Upper lobe of left lung (tissue), 4 donors: Measurements from ENCODE around the gene CD274.

Source experiments
- EP300 ChIP-seq, 4 donors: sonication (generic); formaldehyde crosslinking; IDR thresholded peaks; one replicate each; pipeline ENCODE4 v1.5.1; 2017; ENCODE audit warnings: antibody characterized with exemption in 4 of 4, control low read depth in 2 of 4
- POLR2A ChIP-seq, 4 donors: fragments of 450-650 bp; IDR thresholded peaks; one replicate each; pipeline ENCODE4 v1.5.1; 2016 to 2017; ENCODE audit warnings: antibody characterized with exemption in 4 of 4, mild to moderate bottlenecking in 2 of 4
- TF ChIP-seq, protein P1 (sequence below), 6 experiments: fragments of 450-650 bp in 4 of 6; fragments of 200-600 bp in 2 of 6; sonication (generic) in 2 of 6; IDR thresholded peaks; one replicate each; pipeline ENCODE4 v1.5.1; 2016 to 2019; ENCODE audit warnings: antibody characterized with exemption in 6 of 6

- TF ChIP-seq, protein P1, sequence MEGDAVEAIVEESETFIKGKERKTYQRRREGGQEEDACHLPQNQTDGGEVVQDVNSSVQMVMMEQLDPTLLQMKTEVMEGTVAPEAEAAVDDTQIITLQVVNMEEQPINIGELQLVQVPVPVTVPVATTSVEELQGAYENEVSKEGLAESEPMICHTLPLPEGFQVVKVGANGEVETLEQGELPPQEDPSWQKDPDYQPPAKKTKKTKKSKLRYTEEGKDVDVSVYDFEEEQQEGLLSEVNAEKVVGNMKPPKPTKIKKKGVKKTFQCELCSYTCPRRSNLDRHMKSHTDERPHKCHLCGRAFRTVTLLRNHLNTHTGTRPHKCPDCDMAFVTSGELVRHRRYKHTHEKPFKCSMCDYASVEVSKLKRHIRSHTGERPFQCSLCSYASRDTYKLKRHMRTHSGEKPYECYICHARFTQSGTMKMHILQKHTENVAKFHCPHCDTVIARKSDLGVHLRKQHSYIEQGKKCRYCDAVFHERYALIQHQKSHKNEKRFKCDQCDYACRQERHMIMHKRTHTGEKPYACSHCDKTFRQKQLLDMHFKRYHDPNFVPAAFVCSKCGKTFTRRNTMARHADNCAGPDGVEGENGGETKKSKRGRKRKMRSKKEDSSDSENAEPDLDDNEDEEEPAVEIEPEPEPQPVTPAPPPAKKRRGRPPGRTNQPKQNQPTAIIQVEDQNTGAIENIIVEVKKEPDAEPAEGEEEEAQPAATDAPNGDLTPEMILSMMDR (IDR thresholded peaks at IDR 0.05): peak; percentile 31 to 52 (median 38)
- no peak for TF ChIP-seq EP300 (IDR thresholded peaks at IDR 0.05)
- TF ChIP-seq POLR2A (IDR thresholded peaks at IDR 0.05): no peak
These were observed 25.2 kb upstream of the CD274 start for GRCh38 chr9:5425006-5425628.
